Liver (tissue), 9 donors: ENCODE results near the gene PGAM2. TPM values are rescaled to one million over a fixed set of nuclear protein-coding genes. Genes with fewer than 3 reads are reported as not detected.

Experiments used
- DNase-seq: peaks from one replicate; pipeline ENCODE4 v3.0.0-alpha.2; 2017; ENCODE audit warnings: low spot score
- H3K27ac ChIP-seq, 2 donors: one replicate each; pipeline ENCODE4 v1.7.0; 2013; ENCODE audit warnings: inconsistent platforms in 2 of 2, low read length in 2 of 2, control low read depth in 1 of 2, low read depth in 1 of 2, mild to moderate bottlenecking in 1 of 2
- H3K27me3 ChIP-seq, 4 donors: one replicate each; pipeline versions ENCODE4 v1.6.1 to v1.7.0; 2013; ENCODE audit warnings: low read length in 3 of 4, inconsistent platforms in 1 of 4, mild to moderate bottlenecking in 1 of 4, moderate library complexity in 1 of 4; ENCODE audit not compliant: control insufficient read depth in 4 of 4, insufficient read depth in 4 of 4
- H3K36me3 ChIP-seq, 4 donors: one replicate each; pipeline versions ENCODE4 v1.6.1 to v1.7.0; 2013; ENCODE audit warnings: low read length in 3 of 4, mild to moderate bottlenecking in 3 of 4, low read depth in 1 of 4, moderate library complexity in 1 of 4; ENCODE audit not compliant: control insufficient read depth in 4 of 4, insufficient read depth in 3 of 4
- H3K4me1 ChIP-seq, 4 donors: one replicate each; pipeline versions ENCODE4 v1.6.1 to v1.7.0; 2013; ENCODE audit warnings: low read length in 3 of 4, mild to moderate bottlenecking in 3 of 4, moderate library complexity in 1 of 4; ENCODE audit not compliant: control insufficient read depth in 4 of 4, insufficient read depth in 4 of 4
- H3K4me3 ChIP-seq, 3 donors: one replicate each; pipeline versions ENCODE4 v1.6.1 to v1.7.0; 2013; ENCODE audit warnings: low read length in 3 of 3, control low read depth in 1 of 3, low read depth in 1 of 3, mild to moderate bottlenecking in 1 of 3
- H3K9ac ChIP-seq, 2 donors: one replicate each; pipeline ENCODE4 v1.7.0; 2013; ENCODE audit warnings: low read length in 2 of 2, mild to moderate bottlenecking in 2 of 2, moderate library complexity in 2 of 2, control low read depth in 1 of 2, low read depth in 1 of 2
- H3K9me3 ChIP-seq, 4 donors: one replicate each; pipeline versions ENCODE4 v1.6.1 to v1.7.0; 2013; ENCODE audit warnings: low read length in 3 of 4; ENCODE audit not compliant: control insufficient read depth in 4 of 4
- ATF3 ChIP-seq: IDR thresholded peaks from 2 replicates; pipeline ENCODE4 v1.6.1; 2016; ENCODE audit warnings: antibody characterized with exemption
- CTCF ChIP-seq: fragments of 150-350 bp; IDR thresholded peaks from 2 replicates; pipeline ENCODE4 v1.5.1; 2017; ENCODE audit warnings: improper control_type of control experiment, low read depth, low read length; ENCODE audit not compliant: missing input control
- EGR1 ChIP-seq, 2 donors: IDR thresholded peaks; 2 replicates each; pipeline ENCODE4 v1.6.1; 2016 to 2018; ENCODE audit warnings: antibody characterized with exemption in 2 of 2, low read depth in 2 of 2
- FOXA1 ChIP-seq: IDR thresholded peaks from 2 replicates; pipeline ENCODE4 v1.6.1; 2016; ENCODE audit warnings: antibody characterized with exemption
- FOXA2 ChIP-seq: IDR thresholded peaks from 2 replicates; pipeline ENCODE4 v1.6.1; 2016; ENCODE audit warnings: antibody characterized with exemption
- GABPA ChIP-seq, 2 donors: IDR thresholded peaks in 1 of 2; conservative IDR thresholded peaks in 1 of 2; 2 replicates each; pipeline ENCODE4 v1.6.1; 2016; ENCODE audit warnings: antibody characterized with exemption in 2 of 2, mild to moderate bottlenecking in 1 of 2, moderate library complexity in 1 of 2
- HNF4A ChIP-seq, 2 donors: conservative IDR thresholded peaks; 2 replicates each; pipeline ENCODE4 v1.6.1; 2016; ENCODE audit warnings: antibody characterized with exemption in 2 of 2, mild to moderate bottlenecking in 2 of 2
- HNF4G ChIP-seq: IDR thresholded peaks from 2 replicates; pipeline ENCODE4 v1.6.1; 2016; ENCODE audit warnings: antibody characterized with exemption
- JUND ChIP-seq, 2 donors: IDR thresholded peaks; 2 replicates each; pipeline ENCODE4 v1.6.1; 2016; ENCODE audit warnings: antibody characterized with exemption in 2 of 2
- MAX ChIP-seq: IDR thresholded peaks from 2 replicates; pipeline ENCODE4 v1.6.1; 2016; ENCODE audit warnings: antibody characterized with exemption
- NR2F2 ChIP-seq: IDR thresholded peaks from 2 replicates; pipeline ENCODE4 v1.6.1; 2016; ENCODE audit warnings: antibody characterized with exemption
- RAD21 ChIP-seq, 2 donors: IDR thresholded peaks; 2 replicates each; pipeline ENCODE4 v1.6.1; 2016; ENCODE audit warnings: antibody characterized with exemption in 2 of 2, mild to moderate bottlenecking in 2 of 2
- REST ChIP-seq: IDR thresholded peaks from 2 replicates; pipeline ENCODE4 v1.6.1; 2016; ENCODE audit warnings: antibody characterized with exemption, mild to moderate bottlenecking
- RXRA ChIP-seq, 2 donors: IDR thresholded peaks; 2 replicates each; pipeline ENCODE4 v1.6.1; 2017 to 2018; ENCODE audit warnings: antibody characterized with exemption in 2 of 2, mild to moderate bottlenecking in 1 of 2
- SP1 ChIP-seq: IDR thresholded peaks from 2 replicates; pipeline ENCODE4 v1.6.1; 2018; ENCODE audit warnings: antibody characterized with exemption, mild to moderate bottlenecking
- TAF1 ChIP-seq: conservative IDR thresholded peaks from 2 replicates; pipeline ENCODE4 v1.6.1; 2016; ENCODE audit warnings: antibody characterized with exemption, mild to moderate bottlenecking
- YY1 ChIP-seq: IDR thresholded peaks from 2 replicates; pipeline ENCODE4 v1.6.1; 2016; ENCODE audit warnings: antibody characterized with exemption, mild to moderate bottlenecking
- WGBS: extraction: QIAGEN DNeasy Blood & Tissue Kit; methylation state at CpG from one replicate; pipeline ENCODE4 v1.1.7; 2013; 5-methylcytosine and 5-hydroxymethylcytosine counted together
- polyA plus RNA-seq, 2 donors: library from polyadenylated mRNA; stranded (reverse) in 1 of 2; unstranded in 1 of 2; fragments of 200-250 nt in 1 of 2; fragments of >200 nt in 1 of 2; fragmentation: Nextera tagmentation in 1 of 2; extraction: Ambion mirVana in 1 of 2; gene quantifications; one replicate each; pipeline versions ENCODE4 v1.2.1 to v1.2.3, GENCODE V29; 2013 to 2015
- total RNA-seq, 2 donors: library from RNA; depleted of rRNA; stranded (reverse); fragments of >200 nt; gene quantifications; one replicate each; pipeline ENCODE4 v1.2.3, GENCODE V29; 2014
- TF ChIP-seq, protein P1 (sequence below): IDR thresholded peaks from 2 replicates; pipeline ENCODE4 v1.6.1; 2016; ENCODE audit warnings: antibody characterized with exemption
- donor health status: healthy.
- donor health status: healthy.
- donor health status: healthy.
- donor health status: healthy.
- donor health status: healthy.

PGAM2 gene
- total and polyA plus RNA-seq, 4 donors = 0.13 to 2.3 (median 0.49) TPM

- H3K9ac ChIP-seq = no peak overlapping the region
- no peak for DNase-seq
- no peaks in the 10 kb centered on the region for H3K9me3 ChIP-seq
- no peak overlapping the region for H3K27ac ChIP-seq
- TF ChIP-seq RAD21 (IDR thresholded peaks at IDR 0.05) = no peak
- TF ChIP-seq YY1 = no peak
- no peak for TF ChIP-seq CTCF
- no peak for TF ChIP-seq EGR1 (IDR thresholded peaks at IDR 0.05; ENCODE audit: low read depth in 2 of 2)
- TF ChIP-seq ATF3 = no peak
- no peak for TF ChIP-seq JUND (IDR thresholded peaks at IDR 0.05)
- no peak for TF ChIP-seq HNF4G
- no peak for TF ChIP-seq RXRA (IDR thresholded peaks at IDR 0.05)
- TF ChIP-seq, protein P1, sequence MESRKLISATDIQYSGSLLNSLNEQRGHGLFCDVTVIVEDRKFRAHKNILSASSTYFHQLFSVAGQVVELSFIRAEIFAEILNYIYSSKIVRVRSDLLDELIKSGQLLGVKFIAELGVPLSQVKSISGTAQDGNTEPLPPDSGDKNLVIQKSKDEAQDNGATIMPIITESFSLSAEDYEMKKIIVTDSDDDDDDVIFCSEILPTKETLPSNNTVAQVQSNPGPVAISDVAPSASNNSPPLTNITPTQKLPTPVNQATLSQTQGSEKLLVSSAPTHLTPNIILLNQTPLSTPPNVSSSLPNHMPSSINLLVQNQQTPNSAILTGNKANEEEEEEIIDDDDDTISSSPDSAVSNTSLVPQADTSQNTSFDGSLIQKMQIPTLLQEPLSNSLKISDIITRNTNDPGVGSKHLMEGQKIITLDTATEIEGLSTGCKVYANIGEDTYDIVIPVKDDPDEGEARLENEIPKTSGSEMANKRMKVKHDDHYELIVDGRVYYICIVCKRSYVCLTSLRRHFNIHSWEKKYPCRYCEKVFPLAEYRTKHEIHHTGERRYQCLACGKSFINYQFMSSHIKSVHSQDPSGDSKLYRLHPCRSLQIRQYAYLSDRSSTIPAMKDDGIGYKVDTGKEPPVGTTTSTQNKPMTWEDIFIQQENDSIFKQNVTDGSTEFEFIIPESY = no peak
- TF ChIP-seq FOXA2 = no peak
- TF ChIP-seq REST = no peak
- no peak for TF ChIP-seq SP1
- TF ChIP-seq MAX = no peak
- no peak for TF ChIP-seq FOXA1
- no peak for TF ChIP-seq HNF4A (conservative IDR thresholded peaks at IDR 0.05)
- TF ChIP-seq GABPA (IDR thresholded peaks at IDR 0.05 in 1 of 2, conservative IDR thresholded peaks at IDR 0.05 in 1 of 2) = no peak
- TF ChIP-seq NR2F2 = no peak
- TF ChIP-seq TAF1 = no peak
- no peaks in the 10 kb centered on the region for H3K27me3 ChIP-seq
- WGBS = 83% methylated on average over 8 of the region's 8 CpGs
- H3K36me3 ChIP-seq = no peaks in the 10 kb centered on the region
- no peak overlapping the region for H3K4me3 ChIP-seq
- peaks cover 0 to 7% (median 0%) of the 10 kb centered on the region in 4 donors for H3K4me1 ChIP-seq
Measured at GRCh38 chr7:44102846-44103565, 37.6 kb upstream of the PGAM2 start.
